SHP77 treated with DMSO at 0.1 percent for 48 hours (cell line): ENCODE measurements around the gene INTS13.
A peak's percentile ranks its signal among the peaks of the same experiment; 100 is the strongest.
"Not testable (repeated sequence)": the region's sequence is repeated elsewhere in the genome, so short reads cannot be mapped to it uniquely, and the experiment has no call there.

Source experiments
- DNase-seq: peaks from one replicate; lab custom pipeline; 2025; lab: John Stamatoyannopoulos, UW

Gene INTS13, protein sequence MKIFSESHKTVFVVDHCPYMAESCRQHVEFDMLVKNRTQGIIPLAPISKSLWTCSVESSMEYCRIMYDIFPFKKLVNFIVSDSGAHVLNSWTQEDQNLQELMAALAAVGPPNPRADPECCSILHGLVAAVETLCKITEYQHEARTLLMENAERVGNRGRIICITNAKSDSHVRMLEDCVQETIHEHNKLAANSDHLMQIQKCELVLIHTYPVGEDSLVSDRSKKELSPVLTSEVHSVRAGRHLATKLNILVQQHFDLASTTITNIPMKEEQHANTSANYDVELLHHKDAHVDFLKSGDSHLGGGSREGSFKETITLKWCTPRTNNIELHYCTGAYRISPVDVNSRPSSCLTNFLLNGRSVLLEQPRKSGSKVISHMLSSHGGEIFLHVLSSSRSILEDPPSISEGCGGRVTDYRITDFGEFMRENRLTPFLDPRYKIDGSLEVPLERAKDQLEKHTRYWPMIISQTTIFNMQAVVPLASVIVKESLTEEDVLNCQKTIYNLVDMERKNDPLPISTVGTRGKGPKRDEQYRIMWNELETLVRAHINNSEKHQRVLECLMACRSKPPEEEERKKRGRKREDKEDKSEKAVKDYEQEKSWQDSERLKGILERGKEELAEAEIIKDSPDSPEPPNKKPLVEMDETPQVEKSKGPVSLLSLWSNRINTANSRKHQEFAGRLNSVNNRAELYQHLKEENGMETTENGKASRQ

GRCh38 chr12:26937863-26938700 lies at the start of gene INTS13, which contains the start of gene FGFR1OP2:
Gene INTS13 (minus strand): TSS chr12:26937981. CDS start chr12:26936803, 1,178 bp downstream.
Gene FGFR1OP2 (plus strand): TSS chr12:26938470. CDS start chr12:26954159, 15,689 bp downstream.
- DNase-seq = peak; percentile 98

- no peak for DNase-seq
Observed at GRCh38 chr12:26982866-26983265, 45.1 kb upstream of the INTS13 start.

- no peak for DNase-seq
Observed at GRCh38 chr12:26979733-26980132, 42.0 kb upstream of the INTS13 start.

- no peak for DNase-seq
Observed at GRCh38 chr12:26978801-26979200, 41.0 kb upstream of the INTS13 start.

GRCh38 chr12:26976687-26977086 lies 38.9 kb upstream of the INTS13 start:
- DNase-seq = no peak

GRCh38 chr12:26971963-26972362 lies 34.2 kb upstream of the INTS13 start:
- no peak for DNase-seq

DNA sequence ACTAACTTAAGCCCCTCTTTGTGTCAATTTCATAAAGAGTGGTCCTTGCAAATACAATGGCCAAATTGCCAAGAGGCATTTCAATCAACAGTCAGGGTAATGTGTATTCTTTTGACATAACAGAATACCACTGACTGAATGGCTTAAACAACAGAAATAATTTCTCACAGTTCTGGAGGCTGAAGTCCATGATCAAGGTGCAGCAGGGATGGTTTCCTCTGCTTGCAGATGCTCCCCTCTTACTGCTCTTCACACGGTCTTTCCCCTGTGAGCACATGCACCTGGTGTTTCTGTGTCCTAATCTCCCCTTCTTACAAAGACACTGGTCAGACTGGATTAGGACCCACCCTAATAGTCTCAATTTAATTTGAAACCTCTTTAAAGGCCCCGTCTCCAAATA lies 32.4 kb upstream of the INTS13 start:
- DNase-seq = no peak

DNA sequence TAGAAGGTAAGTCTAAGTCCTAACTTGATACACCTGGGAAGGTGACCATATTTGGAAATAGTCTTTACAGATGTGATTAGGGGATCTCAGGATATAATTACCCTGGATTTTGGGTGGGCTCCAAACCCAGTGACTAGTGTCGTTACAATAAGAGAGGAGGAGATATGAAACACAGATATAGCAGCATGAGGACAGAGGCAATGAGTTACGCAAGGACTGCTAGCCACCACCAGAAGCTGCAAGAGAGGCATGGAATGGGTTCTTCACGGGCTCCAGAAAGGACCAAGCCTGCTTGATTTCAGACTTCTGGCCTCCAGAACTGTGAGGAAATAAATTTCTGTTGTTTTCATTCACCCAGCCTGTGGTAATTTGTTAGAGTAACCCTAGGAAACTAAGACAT lies 29.1 kb upstream of the INTS13 start:
- no peak for DNase-seq

DNA sequence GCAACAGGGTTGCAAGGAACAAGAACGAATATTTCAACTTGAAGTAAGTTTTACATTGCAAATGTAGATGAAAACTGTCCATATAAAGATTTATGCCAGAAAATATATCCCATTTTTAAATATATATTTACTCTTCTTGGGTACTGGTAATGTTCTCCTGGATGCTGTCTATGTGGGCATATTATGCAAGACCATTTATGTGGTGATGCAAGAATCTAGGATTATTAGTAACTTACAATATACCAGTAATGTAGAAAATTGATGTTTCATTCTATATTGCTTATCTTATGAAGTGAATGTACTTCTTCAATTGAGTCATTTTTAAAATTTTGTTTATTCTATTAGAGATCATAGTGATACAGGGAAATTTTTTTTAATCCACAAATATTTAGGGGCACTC lies 25.6 kb upstream of the INTS13 start:
- no peak for DNase-seq

DNA sequence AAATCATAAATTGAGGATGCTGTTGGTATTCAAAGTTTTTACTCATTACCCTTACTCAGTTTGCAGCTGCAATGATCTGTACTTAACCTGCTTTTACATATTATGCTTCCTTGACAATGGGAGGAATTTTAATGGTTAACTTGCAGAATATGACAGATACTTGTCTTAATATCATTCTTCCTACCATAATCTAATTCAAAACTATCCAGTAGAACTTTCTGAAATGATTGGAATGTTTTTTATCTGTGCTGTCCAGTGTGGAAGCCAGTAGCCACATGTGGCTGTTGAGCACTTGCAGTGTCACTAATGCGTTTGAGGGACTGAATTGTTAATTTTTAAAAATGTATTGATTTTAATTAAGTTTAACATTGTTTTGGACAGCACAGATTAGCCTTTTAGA lies 24.0 kb upstream of the INTS13 start:
- DNase-seq = no peak

DNA sequence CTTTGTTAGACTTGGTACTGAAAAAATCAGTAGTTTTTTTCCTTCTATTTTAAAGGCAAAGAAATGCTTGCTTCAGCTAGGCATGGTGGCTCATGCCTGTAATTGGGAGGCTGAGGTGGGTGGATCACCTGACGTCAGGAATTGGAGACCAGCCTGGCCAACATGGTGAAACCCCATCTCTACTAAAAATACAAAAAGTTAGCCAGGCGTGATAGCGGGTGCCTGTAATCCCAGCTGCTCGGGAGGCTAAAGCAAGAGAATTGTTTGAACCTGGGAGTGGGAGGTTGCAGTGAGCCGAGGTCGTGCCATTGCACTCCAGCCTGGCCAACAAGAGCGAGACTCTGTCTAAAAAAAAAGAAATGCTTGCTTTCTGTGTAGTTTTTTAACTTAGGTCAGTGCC lies 23.6 kb upstream of the INTS13 start:
- not testable (repeated sequence) for DNase-seq

GRCh38 chr12:26954027-26954426 lies 16.2 kb upstream of the INTS13 start:
- no peak for DNase-seq

DNA sequence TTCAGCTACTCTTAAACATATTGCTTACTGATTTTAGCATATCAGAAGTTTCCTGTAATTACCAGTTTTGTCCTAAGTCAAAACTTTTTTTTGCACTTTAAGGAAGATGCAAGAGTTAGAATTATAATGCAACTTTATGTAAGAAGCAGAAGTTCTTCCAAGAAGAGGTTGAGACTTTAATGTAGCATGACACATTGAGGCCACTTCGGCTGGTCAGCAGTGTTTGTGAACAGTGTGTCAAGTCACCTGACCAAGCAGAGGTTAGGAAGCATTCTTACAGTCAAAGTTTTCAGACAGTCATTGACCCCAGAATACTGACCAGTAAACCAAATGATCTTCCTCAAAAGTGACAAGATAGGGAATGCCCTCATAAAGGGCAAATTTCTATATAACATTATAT lies 15.7 kb upstream of the INTS13 start:
- DNase-seq = no peak

DNA sequence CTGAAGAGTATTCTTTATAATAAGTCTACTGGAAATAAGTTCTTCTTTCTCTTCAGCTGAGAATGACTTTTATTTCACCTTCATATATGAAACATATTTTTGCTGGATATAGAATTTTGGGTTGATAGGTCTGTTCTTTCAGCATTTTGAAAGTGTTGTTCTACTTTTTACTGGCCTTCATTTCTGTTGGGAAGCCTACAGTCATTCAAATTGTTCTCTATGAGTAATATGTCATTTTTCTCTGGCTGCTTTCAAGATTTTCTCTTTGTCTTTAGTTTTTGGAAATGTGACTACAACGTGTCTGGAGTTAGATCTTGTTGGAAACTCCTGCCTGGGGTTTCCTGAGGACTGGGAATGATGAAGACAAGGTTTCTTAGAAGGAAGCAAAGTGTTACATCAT lies 10.5 kb upstream of the INTS13 start:
- no peak for DNase-seq

- no peak for DNase-seq
Observed at GRCh38 chr12:26941215-26941594, 3.4 kb upstream of the INTS13 start.

- DNase-seq = no peak
Observed at GRCh38 chr12:26940516-26941214, 2.9 kb upstream of the INTS13 start.

DNA sequence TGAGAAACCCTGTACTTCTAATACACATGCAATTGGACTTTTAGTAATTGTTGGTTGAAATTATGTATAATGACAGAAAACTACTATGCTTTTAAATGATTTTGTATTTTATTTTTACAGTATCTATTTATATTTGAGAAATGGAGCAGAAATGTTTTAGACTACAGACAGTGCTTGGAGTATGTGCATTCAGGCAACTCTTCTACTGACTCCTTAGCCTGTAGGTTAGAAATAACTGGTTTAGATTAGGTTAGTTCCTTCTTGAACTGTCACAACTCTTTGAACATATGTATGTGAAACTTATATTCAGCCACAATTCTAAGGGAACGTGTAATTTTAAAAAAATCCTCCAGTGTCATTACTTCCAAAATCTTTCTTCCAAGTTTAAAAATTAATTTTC lies 2.2 kb upstream of the INTS13 start:
- DNase-seq = no peak

DNA sequence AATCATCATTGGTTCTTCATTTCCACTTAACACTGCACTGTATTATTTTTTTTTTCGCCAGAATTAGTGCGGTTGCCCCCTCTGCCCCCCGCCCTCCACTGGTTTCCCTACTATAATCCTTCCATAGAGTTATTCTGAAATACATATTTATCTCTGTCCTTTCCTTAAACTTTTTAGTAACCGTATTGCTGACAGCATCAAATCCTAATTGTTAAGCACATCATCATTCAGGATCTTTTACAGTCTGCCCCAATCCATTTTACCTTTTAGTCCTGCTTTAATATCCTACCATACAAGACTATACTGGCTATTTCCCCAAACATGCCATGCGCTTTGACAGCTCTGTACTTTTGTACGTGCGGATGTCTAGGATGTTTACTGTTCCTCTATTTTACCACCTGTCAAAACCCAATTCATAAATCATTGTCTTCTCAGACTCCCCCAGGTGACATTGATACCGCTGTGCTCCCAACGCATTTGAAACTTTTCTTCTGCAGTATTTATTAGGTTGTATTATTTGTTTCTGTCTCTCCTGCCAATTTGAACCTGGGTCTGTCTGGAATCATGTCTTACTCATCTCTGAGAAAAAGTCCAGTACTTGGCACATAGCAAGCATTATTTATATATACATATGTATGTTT lies 1.5 kb upstream of the INTS13 start:
- no peak for DNase-seq

GRCh38 chr12:26938701-26939062 lies 901 bp upstream of the INTS13 start:
- no peak for DNase-seq

DNA sequence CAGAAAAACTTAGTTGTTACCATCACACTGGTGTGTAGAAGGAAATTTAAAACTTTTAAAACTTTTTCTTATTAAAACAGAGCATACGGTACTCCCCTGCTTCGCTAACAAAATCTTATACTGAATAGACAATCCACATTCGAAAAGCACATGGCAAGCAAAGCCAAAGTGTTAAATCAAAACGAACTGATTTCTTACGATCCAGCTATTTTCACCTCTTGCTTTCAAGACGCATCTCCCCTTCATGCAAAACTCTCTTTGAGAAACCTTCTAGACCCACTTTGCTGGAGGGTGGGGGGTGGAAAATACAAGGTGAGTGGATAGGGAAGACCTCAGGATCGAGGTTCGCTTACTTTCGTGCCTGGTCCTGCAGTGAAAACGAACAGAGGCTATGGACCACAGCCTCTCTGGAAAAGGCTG lies 328 bp downstream of the INTS13 start:
- DNase-seq = no peak
